Right atrium auricular region (tissue), 2 donors: Measurements from ENCODE around the gene TAOK2. TPM values are rescaled to one million over a fixed set of nuclear protein-coding genes. Genes with fewer than 3 reads are reported as not detected.
A peak's percentile ranks its signal among the peaks of the same experiment; 100 is the strongest.

Experiments used
- DNase-seq: peaks from one replicate; pipeline ENCODE4 v3.0.0-alpha.2; 2019; ENCODE audit warnings: low spot score
- H3K27ac ChIP-seq, 2 donors: fragments of 200-600 bp; sonication (generic); 1 replicate in 1 of 2; 2 replicates in 1 of 2; pipeline ENCODE4 v1.5.1; 2016 to 2019
- H3K27me3 ChIP-seq, 2 donors: fragments of 200-600 bp; sonication (generic); one replicate each; pipeline versions ENCODE4 v1.5.1 to v1.6.0; 2017 to 2019
- H3K36me3 ChIP-seq: fragments of 200-600 bp; sonication (generic); one replicate; pipeline ENCODE4 v1.5.1; 2016
- H3K4me1 ChIP-seq, 2 donors: fragments of 200-600 bp; sonication (generic); one replicate each; pipeline versions ENCODE4 v1.5.1 to v1.6.0; 2017 to 2019
- H3K4me3 ChIP-seq, 2 donors: fragments of 200-600 bp; sonication (generic); 1 replicate in 1 of 2; 2 replicates in 1 of 2; pipeline ENCODE4 v1.5.1; 2017 to 2019; ENCODE audit warnings: mild to moderate bottlenecking in 1 of 2, moderate library complexity in 1 of 2
- H3K9me3 ChIP-seq, 2 donors: fragments of 200-600 bp; sonication (generic); one replicate each; pipeline ENCODE4 v1.5.1; 2019
- CTCF ChIP-seq, 2 donors: fragments of 200-600 bp; sonication (generic); IDR thresholded peaks; one replicate each; pipeline ENCODE4 v1.5.1; 2019; ENCODE audit warnings: antibody characterized with exemption in 2 of 2
- total RNA-seq, 2 donors: library from RNA; depleted of rRNA; stranded (reverse); fragments of >200 nt; gene quantifications; one replicate each; pipeline ENCODE4 v1.1.0, GENCODE V29; 2016

Gene TAOK2
- total RNA-seq, 2 donors from 2014 or later = 29.1 to 36.7 TPM

- Histone ChIP-seq H3K27ac (no peak overlapping the region), H3K27me3 (peaks cover 17 to 23% of the 10 kb centered on the region in 2 donors), H3K4me3 (no peak overlapping the region), H3K9me3 (no peaks in the 10 kb centered on the region), H3K4me1 (peaks cover 0 to 13% of the 10 kb centered on the region in 2 donors), H3K36me3 (no peaks in the 10 kb centered on the region)
- TF ChIP-seq CTCF (IDR thresholded peaks at IDR 0.05) = no peak
- DNase-seq = no peak
Observed at GRCh38 chr16:30030011-30030685, 56.5 kb downstream of the TAOK2 start.

GRCh38 chr16:30030841-30031413 is 57.3 kb downstream of the TAOK2 start, which contains the start of gene TLCD3B:
TSS of gene TLCD3B (minus strand) at chr16:30031271. CDS start at chr16:30030527, 744 bp downstream.
- H3K9me3 ChIP-seq = no peaks in the 10 kb centered on the region
- H3K27ac ChIP-seq = no peak within 1 kb of the TSS
- peak within 1 kb of the TSS in 1 of 2 donors; percentile 29 for H3K4me3 ChIP-seq
- peaks cover 15 to 23% of the 10 kb centered on the region in 2 donors for H3K27me3 ChIP-seq
- no peak for DNase-seq
- H3K36me3 ChIP-seq = no peaks in the 10 kb centered on the region
- no peak for TF ChIP-seq CTCF (IDR thresholded peaks at IDR 0.05)
- H3K4me1 ChIP-seq = peaks cover 0 to 13% of the 10 kb centered on the region in 2 donors

- peaks cover 0 to 13% of the 10 kb centered on the region in 2 donors for H3K4me1 ChIP-seq
- no peaks in the 10 kb centered on the region for H3K9me3 ChIP-seq
- TF ChIP-seq CTCF (IDR thresholded peaks at IDR 0.05) = no peak
- peaks cover 15 to 23% of the 10 kb centered on the region in 2 donors for H3K27me3 ChIP-seq
- peak overlapping the region in 1 of 2 donors; percentile 29 for H3K4me3 ChIP-seq
- H3K27ac ChIP-seq = no peak overlapping the region
- DNase-seq = no peak
- H3K36me3 ChIP-seq = no peaks in the 10 kb centered on the region
Observed at GRCh38 chr16:30031477-30031918, 57.8 kb downstream of the TAOK2 start.

GRCh38 chr16:30032083-30032819 is 58.6 kb downstream of the TAOK2 start:
- Histone ChIP-seq H3K36me3 (no peaks in the 10 kb centered on the region), H3K27ac (no peak overlapping the region), H3K9me3 (no peaks in the 10 kb centered on the region), H3K4me1 (peaks cover 0 to 13% of the 10 kb centered on the region in 2 donors), H3K27me3 (peaks cover 15 to 23% of the 10 kb centered on the region in 2 donors), H3K4me3 (no peak overlapping the region)
- TF ChIP-seq CTCF (IDR thresholded peaks at IDR 0.05) = peak in 1 of 2 donors; percentile 73
- DNase-seq = peak; percentile 65

- Histone ChIP-seq H3K9me3 (no peaks in the 10 kb centered on the region), H3K4me1 (peaks cover 0 to 13% of the 10 kb centered on the region in 2 donors), H3K27me3 (peaks cover 15 to 23% of the 10 kb centered on the region in 2 donors), H3K4me3 (no peak overlapping the region), H3K36me3 (no peaks in the 10 kb centered on the region), H3K27ac (no peak overlapping the region)
- no peak for DNase-seq
- no peak for TF ChIP-seq CTCF (IDR thresholded peaks at IDR 0.05)
Observed at GRCh38 chr16:30033270-30033669, 59.6 kb downstream of the TAOK2 start.
